Measurements from ENCODE around the gene MINDY1. TPM values are rescaled to one million over a fixed set of nuclear protein-coding genes. Genes with fewer than 3 reads are reported as not detected.
A peak's percentile ranks its signal among the peaks of the same experiment; 100 is the strongest.

Gene MINDY1
- total RNA-seq, 2 donors from 2014 or later: 36.3 to 39.2 TPM

- H3K27ac ChIP-seq: peak overlapping the region; percentile 15 to 53 (median 24)
- no peaks in the 10 kb centered on the region for H3K36me3 ChIP-seq (replicated peaks in 1 of 2; ENCODE audit: insufficient read depth in 1 of 2, low read depth in 2 of 2)
- no peak overlapping the region for H3K4me3 ChIP-seq
- TF ChIP-seq, protein P1, sequence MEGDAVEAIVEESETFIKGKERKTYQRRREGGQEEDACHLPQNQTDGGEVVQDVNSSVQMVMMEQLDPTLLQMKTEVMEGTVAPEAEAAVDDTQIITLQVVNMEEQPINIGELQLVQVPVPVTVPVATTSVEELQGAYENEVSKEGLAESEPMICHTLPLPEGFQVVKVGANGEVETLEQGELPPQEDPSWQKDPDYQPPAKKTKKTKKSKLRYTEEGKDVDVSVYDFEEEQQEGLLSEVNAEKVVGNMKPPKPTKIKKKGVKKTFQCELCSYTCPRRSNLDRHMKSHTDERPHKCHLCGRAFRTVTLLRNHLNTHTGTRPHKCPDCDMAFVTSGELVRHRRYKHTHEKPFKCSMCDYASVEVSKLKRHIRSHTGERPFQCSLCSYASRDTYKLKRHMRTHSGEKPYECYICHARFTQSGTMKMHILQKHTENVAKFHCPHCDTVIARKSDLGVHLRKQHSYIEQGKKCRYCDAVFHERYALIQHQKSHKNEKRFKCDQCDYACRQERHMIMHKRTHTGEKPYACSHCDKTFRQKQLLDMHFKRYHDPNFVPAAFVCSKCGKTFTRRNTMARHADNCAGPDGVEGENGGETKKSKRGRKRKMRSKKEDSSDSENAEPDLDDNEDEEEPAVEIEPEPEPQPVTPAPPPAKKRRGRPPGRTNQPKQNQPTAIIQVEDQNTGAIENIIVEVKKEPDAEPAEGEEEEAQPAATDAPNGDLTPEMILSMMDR (IDR thresholded peaks at IDR 0.05): peak in 4 of 7 experiments; percentile 8 to 37 (median 14)
- TF ChIP-seq POLR2A (IDR thresholded peaks at IDR 0.05): no peak
- intact Hi-C loops (cut with DNase I): no loop called here
- ATAC-seq (peak; percentile 57), DNase-seq (peak in 3 of 4 donors; percentile 61 to 74 (median 70))
- WGBS, 2 donors: 25 to 43% methylated on average over 2 of the region's 2 CpGs
- H3K27me3 ChIP-seq: no peaks in the 10 kb centered on the region
- H3K9me3 ChIP-seq: no peaks in the 10 kb centered on the region
- peaks cover 34% of the 10 kb centered on the region for H3K4me1 ChIP-seq
These were observed 6.8 kb upstream of the MINDY1 start for GRCh38 chr1:151013518-151013917.

DNA sequence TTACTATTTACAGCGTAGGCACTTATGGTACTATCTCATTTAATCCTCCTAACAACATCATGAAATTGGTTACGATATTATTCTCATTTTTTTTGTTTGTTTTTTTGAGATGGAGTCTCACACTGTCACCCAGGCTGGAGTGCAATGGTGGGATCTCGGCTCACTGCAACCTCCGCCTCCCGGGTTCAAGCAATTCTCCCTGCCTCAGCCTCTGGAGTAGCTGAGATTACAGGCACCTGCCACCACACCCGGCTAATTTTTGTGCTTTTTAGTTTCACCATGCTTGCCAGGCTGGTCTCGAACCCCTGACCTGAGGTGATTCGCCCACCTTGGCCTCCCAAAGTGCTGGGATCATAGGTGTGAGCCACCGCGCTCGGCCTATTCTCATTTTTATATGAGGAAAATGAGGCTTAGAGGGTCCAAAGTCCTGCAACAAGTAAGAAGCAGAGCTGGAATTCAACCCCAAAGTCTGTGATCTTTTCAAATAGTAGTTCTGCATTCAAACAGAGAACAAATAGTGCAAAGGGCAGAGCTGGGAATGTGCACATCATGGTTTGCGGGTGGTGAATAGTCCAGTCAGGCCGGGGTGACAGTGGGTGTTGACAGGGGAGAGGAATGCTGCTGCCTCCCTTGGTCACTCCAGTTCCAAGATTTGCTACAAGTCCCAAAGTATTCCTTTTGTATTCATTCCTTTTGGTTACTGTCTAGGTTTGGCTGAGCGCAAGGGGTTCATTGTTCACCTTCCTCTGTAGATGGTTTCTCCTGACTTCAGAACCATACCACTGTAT is 6.2 kb upstream of the MINDY1 start:
- no peaks in the 10 kb centered on the region for H3K27me3 ChIP-seq
- peak overlapping the region; percentile 15 to 53 (median 24) for H3K27ac ChIP-seq
- intact Hi-C loops (cut with DNase I): no loop called here
- no peaks in the 10 kb centered on the region for H3K9me3 ChIP-seq
- H3K4me3 ChIP-seq: no peak overlapping the region
- no peaks in the 10 kb centered on the region for H3K36me3 ChIP-seq (replicated peaks in 1 of 2; ENCODE audit: insufficient read depth in 1 of 2, low read depth in 2 of 2)
- ATAC-seq (no peak), DNase-seq (no peak)
- H3K4me1 ChIP-seq: peaks cover 37% of the 10 kb centered on the region
- TF ChIP-seq, protein P1 (IDR thresholded peaks at IDR 0.05): no peak
- TF ChIP-seq POLR2A (IDR thresholded peaks at IDR 0.05): no peak
- 76 to 83% methylated on average over 13 to 14 of the region's 14 CpGs for WGBS, 2 donors

DNA sequence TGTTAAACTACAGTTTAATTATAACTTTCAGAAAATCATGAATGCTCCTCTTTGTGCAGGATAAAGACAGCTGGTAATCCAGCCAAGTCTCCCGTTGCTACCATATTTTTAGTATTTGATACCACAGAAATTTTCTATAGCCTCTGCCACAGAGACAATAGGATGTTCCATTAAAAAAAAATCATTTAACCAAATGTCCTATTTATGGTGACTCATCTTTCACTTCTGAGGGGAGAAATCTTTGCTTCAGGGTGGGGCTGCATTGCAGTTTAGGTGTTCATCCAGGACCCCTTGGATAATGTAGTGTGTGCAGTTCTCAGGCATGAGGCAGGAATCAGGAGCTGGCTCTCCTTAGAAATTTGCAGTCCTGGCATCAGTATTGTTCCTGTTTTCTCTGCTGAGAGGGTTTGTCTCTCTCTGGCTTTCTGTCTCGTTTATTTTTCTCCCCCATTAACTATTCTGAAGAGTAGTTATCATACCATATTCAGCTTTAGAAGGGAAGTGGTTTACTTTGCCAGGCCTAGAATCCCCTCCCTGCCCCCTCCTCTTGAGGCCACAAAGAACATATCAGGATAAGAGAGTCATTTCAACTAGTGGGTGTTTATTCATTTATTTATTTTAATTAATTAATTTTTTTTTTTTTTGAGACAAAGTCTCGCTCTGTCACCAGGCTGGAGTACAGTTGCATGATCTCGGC is 4.6 kb upstream of the MINDY1 start:
- TF ChIP-seq POLR2A (IDR thresholded peaks at IDR 0.05): no peak
- TF ChIP-seq, protein P1 (IDR thresholded peaks at IDR 0.05): no peak
- intact Hi-C loops (cut with DNase I): no loop called here
- DNase-seq (no peak), ATAC-seq (no peak)
- H3K4me1 ChIP-seq: peaks cover 48% of the 10 kb centered on the region
- H3K4me3 ChIP-seq: no peak overlapping the region
- H3K9me3 ChIP-seq: no peaks in the 10 kb centered on the region
- WGBS, 2 donors: 66 to 68% methylated on average over 4 of the region's 4 CpGs
- no peaks in the 10 kb centered on the region for H3K27me3 ChIP-seq
- peak overlapping the region in 1 of 4 donors; percentile 19 for H3K27ac ChIP-seq
- H3K36me3 ChIP-seq (replicated peaks in 1 of 2; ENCODE audit: insufficient read depth in 1 of 2, low read depth in 2 of 2): no peaks in the 10 kb centered on the region

GRCh38 chr1:151010346-151010726 is 3.6 kb upstream of the MINDY1 start:
- no peaks in the 10 kb centered on the region for H3K9me3 ChIP-seq
- no peaks in the 10 kb centered on the region for H3K27me3 ChIP-seq
- ATAC-seq (no peak), DNase-seq (no peak)
- no peak overlapping the region for H3K4me3 ChIP-seq
- no peak overlapping the region for H3K27ac ChIP-seq
- no peaks in the 10 kb centered on the region for H3K36me3 ChIP-seq (replicated peaks in 1 of 2; ENCODE audit: insufficient read depth in 1 of 2, low read depth in 2 of 2)
- intact Hi-C loops (cut with DNase I): no loop called here
- H3K4me1 ChIP-seq: peaks cover 50% of the 10 kb centered on the region
- WGBS, 2 donors: 80 to 90% methylated on average over 3 of the region's 3 CpGs
- TF ChIP-seq, protein P1 (IDR thresholded peaks at IDR 0.05): no peak

All from body of pancreas (tissue), 4 donors.